ENCODE measurements around the gene DVL3. TPM values are rescaled to one million over a fixed set of nuclear protein-coding genes. Genes with fewer than 3 reads are reported as not detected.

Gene DVL3
- total RNA-seq, 2 donors from 2014 or later: 40.0 to 53.4 TPM

DNA sequence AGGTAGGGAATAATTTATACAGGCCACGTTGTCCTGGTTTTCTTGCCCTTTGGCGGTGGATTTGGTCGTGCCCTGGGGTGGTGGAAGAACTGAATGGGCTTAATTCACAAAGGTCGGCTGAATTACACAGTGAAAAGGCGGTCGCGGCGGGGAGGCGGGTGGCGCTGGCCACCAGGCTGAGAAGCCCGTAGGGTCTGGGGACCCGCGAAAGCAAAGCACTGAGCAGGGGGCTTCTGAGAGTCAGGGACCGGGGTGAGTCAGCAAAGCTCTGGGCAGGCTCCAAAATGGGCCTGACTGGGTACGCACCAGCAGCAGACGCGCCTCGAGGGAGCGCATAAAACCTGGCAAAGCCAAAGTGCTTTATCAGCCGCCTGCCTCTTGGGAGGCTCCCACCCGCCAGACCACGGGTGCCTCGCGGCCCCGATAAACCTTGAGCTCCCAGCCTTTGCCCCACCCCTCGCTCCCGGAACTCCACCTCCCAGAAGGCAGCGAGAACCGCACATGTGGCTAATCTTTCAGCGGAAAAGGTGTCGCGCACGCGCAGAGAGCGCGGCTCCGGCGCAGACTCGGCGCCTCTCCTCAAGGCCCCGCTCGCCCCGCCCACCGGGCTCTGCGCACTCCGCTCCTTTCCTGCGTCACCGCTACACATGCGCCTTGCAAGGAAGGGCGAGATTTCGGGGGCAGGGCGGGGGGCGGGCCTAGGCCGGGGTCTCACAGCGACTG lies 30.4 kb downstream of the DVL3 start:
- Histone ChIP-seq H3K27ac (peak overlapping the region; percentile 69 to 84 (median 81)), H3K4me3 (peak overlapping the region; percentile 31 to 91), H3K27me3 (no peaks in the 10 kb centered on the region), H3K36me3 (replicated peaks in 1 of 2; ENCODE audit: insufficient read depth in 1 of 2, low read depth in 2 of 2) (peaks cover 16 to 44% of the 10 kb centered on the region in 2 donors), H3K9me3 (no peaks in the 10 kb centered on the region), H3K4me1 (peaks cover 21% of the 10 kb centered on the region)
- intact Hi-C loops (cut with DNase I): no loop called here
- TF ChIP-seq POLR2A (IDR thresholded peaks at IDR 0.05): no peak
- TF ChIP-seq, protein P1, sequence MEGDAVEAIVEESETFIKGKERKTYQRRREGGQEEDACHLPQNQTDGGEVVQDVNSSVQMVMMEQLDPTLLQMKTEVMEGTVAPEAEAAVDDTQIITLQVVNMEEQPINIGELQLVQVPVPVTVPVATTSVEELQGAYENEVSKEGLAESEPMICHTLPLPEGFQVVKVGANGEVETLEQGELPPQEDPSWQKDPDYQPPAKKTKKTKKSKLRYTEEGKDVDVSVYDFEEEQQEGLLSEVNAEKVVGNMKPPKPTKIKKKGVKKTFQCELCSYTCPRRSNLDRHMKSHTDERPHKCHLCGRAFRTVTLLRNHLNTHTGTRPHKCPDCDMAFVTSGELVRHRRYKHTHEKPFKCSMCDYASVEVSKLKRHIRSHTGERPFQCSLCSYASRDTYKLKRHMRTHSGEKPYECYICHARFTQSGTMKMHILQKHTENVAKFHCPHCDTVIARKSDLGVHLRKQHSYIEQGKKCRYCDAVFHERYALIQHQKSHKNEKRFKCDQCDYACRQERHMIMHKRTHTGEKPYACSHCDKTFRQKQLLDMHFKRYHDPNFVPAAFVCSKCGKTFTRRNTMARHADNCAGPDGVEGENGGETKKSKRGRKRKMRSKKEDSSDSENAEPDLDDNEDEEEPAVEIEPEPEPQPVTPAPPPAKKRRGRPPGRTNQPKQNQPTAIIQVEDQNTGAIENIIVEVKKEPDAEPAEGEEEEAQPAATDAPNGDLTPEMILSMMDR (IDR thresholded peaks at IDR 0.05): no peak
- ATAC-seq: peak; percentile 98
- WGBS, 2 donors: 2 to 12% methylated on average over 8 to 55 of the region's 55 CpGs
- peak; percentile 99 to 100 (median 100) for DNase-seq

DNA sequence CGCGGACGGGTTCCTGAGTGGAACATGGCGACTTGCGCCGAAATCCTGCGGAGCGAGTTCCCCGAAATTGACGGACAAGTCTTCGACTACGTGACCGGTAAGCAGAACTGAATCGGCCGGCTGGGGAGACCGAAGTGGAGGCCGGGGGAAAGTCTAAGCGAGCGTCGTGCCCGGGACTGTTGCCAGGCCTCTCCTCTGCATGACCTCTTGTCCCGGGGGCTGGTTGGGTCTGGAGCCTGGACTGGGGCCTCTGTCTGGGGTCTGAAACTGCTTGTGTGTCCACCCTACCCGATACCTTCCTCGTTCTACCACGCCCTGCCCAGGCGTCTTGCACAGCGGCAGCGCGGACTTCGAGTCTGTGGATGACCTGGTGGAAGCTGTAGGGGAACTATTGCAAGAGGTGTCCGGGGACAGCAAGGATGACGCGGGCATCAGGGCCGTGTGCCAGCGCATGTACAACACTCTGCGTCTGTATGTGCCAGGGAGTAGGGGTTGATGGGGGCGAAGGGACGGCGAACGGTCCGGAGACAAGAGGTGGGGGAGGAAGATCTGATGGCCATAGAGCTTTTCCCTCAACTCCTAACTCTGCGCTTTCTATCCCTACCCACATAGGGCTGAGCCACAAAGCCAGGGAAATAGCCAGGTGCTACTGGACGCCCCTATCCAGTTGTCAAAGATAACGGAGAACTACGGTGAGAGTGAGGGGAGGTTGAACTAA lies 31.2 kb downstream of the DVL3 start, which contains the start of gene ABCF3:
Gene ABCF3 (plus strand): TSS at position 16 of the 718 bp plus-strand sequence. CDS start 9 bp downstream, at position 25.
- DNase-seq: peak in 2 of 4 donors; percentile 55 to 58
- peak within 1 kb of the TSS; percentile 31 to 91 for H3K4me3 ChIP-seq
- ATAC-seq: peak; percentile 18
- WGBS, 2 donors: 0 to 1% methylated on average over 42 to 45 of the region's 45 CpGs
- H3K27me3 ChIP-seq: no peaks in the 10 kb centered on the region
- peaks cover 21% of the 10 kb centered on the region for H3K4me1 ChIP-seq
- peaks cover 16 to 44% of the 10 kb centered on the region in 2 donors for H3K36me3 ChIP-seq (replicated peaks in 1 of 2; ENCODE audit: insufficient read depth in 1 of 2, low read depth in 2 of 2)
- intact Hi-C loops (cut with DNase I): no loop called here
- H3K9me3 ChIP-seq: no peaks in the 10 kb centered on the region
- H3K27ac ChIP-seq: peak within 1 kb of the TSS; percentile 69 to 84 (median 81)
- peak; percentile 39 to 89 (median 79) for TF ChIP-seq POLR2A (IDR thresholded peaks at IDR 0.05)
- TF ChIP-seq, protein P1 (IDR thresholded peaks at IDR 0.05): no peak

- H3K36me3 ChIP-seq (replicated peaks in 1 of 2; ENCODE audit: insufficient read depth in 1 of 2, low read depth in 2 of 2): peaks cover 14 to 40% of the 10 kb centered on the region in 2 donors
- no peak for TF ChIP-seq POLR2A (IDR thresholded peaks at IDR 0.05)
- TF ChIP-seq, protein P1 (IDR thresholded peaks at IDR 0.05): no peak
- WGBS, 2 donors: 0 to 7% methylated on average over 2 to 3 of the region's 3 CpGs
- H3K9me3 ChIP-seq: no peaks in the 10 kb centered on the region
- peaks cover 21% of the 10 kb centered on the region for H3K4me1 ChIP-seq
- intact Hi-C loops (cut with DNase I): no loop called here
- H3K4me3 ChIP-seq: peak overlapping the region; percentile 31 to 91
- no peak for DNase-seq
- peak overlapping the region; percentile 61 to 84 (median 81) for H3K27ac ChIP-seq
- ATAC-seq: no peak
- no peaks in the 10 kb centered on the region for H3K27me3 ChIP-seq
Observed at GRCh38 chr3:184186902-184187207, 31.7 kb downstream of the DVL3 start.

- H3K36me3 ChIP-seq (replicated peaks in 1 of 2; ENCODE audit: insufficient read depth in 1 of 2, low read depth in 2 of 2): peaks cover 20 to 34% of the 10 kb centered on the region in 2 donors
Observed at GRCh38 chr3:184188080-184188479, 32.9 kb downstream of the DVL3 start.

More at GRCh38 chr3:184188080-184188479, 32.9 kb downstream of the DVL3 start:
- 84 to 88% methylated on average over 17 of the region's 17 CpGs for WGBS, 2 donors
- no peaks in the 10 kb centered on the region for H3K9me3 ChIP-seq
- no peak overlapping the region for H3K27ac ChIP-seq
- H3K4me1 ChIP-seq: peaks cover 21% of the 10 kb centered on the region
- no peak overlapping the region for H3K4me3 ChIP-seq
- TF ChIP-seq POLR2A (IDR thresholded peaks at IDR 0.05): no peak
- TF ChIP-seq, protein P1 (IDR thresholded peaks at IDR 0.05): no peak
- no peak for DNase-seq
- no peaks in the 10 kb centered on the region for H3K27me3 ChIP-seq
- no peak for ATAC-seq
- intact Hi-C loops (cut with DNase I): no loop called here

All from body of pancreas (tissue), 4 donors.